GM12864 (cell line): ENCODE results near the gene LRIT2.
A peak's percentile ranks its signal among the peaks of the same experiment; 100 is the strongest.

Experiments used
- DNase-seq: peaks from one replicate; pipeline ENCODE4 v3.0.0-alpha.2; 2011; ENCODE audit warnings: low read depth
- H3K4me3 ChIP-seq: 2 replicates; pipeline ENCODE4 v1.5.1; 2011; ENCODE audit warnings: mild to moderate bottlenecking, low read depth, low read length, control low read depth
- CTCF ChIP-seq: IDR thresholded peaks from 2 replicates; pipeline ENCODE4 v1.5.1; 2011; ENCODE audit warnings: low read depth, mild to moderate bottlenecking, moderate library complexity, low read length, control low read depth, inconsistent platforms; ENCODE audit errors: missing control alignments

Gene LRIT2

GRCh38 chr10:84217746-84218145 is 7.6 kb downstream of the LRIT2 start:
- no peak overlapping the region for H3K4me3 ChIP-seq
- no peak for TF ChIP-seq CTCF

DNA sequence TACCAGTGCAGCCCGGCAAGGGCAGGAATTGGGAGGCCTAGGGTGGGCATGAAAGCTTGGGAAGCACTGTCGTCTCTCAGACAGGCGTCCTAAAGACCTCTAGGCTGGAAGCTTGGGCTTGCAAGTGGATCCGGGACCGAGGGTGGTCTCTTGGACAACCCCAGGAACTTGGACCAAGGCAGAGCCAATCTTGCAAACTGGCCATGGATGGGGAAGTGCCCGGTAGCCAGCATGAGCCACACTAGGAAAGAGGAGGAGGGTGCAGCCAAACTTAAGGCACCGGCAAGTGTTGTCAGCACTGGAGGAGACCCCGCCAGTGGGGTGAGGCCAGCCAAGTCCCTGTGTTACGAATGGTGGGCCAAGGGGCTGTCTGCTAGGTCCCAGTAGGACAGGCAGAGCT is 8.5 kb downstream of the LRIT2 start:
- H3K4me3 ChIP-seq: no peak overlapping the region
- no peak for TF ChIP-seq CTCF
- DNase-seq: no peak

More at GRCh38 chr10:84217746-84218145, 7.6 kb downstream of the LRIT2 start:
- no peak for DNase-seq

DNA sequence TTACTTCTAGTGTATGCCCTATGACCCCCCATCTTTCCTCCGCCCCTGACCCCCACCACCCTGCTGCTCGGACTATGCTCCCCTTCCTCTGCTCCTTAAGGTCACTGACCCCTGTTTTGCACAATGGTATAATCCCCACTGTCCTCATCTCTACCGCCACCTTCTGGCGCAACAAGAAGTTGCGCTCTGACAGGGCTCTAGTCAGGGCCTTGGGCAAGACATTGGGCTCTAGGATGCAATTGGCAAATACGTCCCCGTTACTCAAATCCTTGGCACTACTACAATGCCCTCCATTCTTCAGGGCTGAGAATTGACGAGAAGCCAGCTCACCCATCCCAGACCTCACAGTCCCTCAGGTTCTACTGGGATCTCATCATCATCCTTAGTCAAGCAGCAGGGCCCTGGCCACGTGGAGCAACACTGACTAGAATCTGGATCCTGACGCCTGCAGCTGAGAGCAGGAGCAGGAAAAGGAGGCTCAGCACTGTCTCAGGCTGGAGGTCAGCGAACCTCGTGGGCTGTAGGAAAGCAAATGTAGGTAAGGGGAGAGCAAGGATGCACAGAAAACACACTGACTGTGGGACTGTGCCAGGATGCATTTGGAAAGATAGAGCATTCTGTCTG is 10.6 kb downstream of the LRIT2 start:
- DNase-seq: no peak
- peak; percentile 77 for TF ChIP-seq CTCF
- no peak overlapping the region for H3K4me3 ChIP-seq

- no peak overlapping the region for H3K4me3 ChIP-seq
- no peak for TF ChIP-seq CTCF
- DNase-seq: no peak
Measured at GRCh38 chr10:84214046-84214572, 11.2 kb downstream of the LRIT2 start.

GRCh38 chr10:84213076-84213475 is 12.3 kb downstream of the LRIT2 start:
- no peak overlapping the region for H3K4me3 ChIP-seq
- no peak for TF ChIP-seq CTCF
- no peak for DNase-seq

DNA sequence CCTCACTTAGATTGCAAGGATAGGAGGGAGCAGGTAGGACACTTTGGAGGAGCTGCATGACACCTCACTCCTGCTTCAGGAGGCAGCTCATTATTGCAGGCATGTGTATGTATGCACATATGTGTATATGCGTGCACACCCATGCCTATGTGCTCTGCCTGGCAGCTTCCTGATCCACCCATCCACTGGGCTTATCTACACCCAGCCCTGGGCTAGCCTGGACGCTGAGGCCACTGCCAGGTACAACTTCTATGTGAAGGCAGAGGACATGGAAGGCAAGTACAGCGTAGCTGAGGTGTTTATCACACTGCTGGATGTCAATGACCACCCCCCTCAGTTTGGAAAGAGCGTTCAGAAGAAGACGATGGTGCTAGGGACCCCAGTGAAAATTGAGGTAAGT is 13.3 kb downstream of the LRIT2 start:
- no peak for TF ChIP-seq CTCF

GRCh38 chr10:84211566-84211965 is 13.8 kb downstream of the LRIT2 start:
- H3K4me3 ChIP-seq: no peak overlapping the region
- TF ChIP-seq CTCF: no peak
- DNase-seq: no peak

More for the DNA sequence above, 13.3 kb downstream of the LRIT2 start:
- no peak for DNase-seq
- no peak overlapping the region for H3K4me3 ChIP-seq
